HepG2 (cell line): ENCODE results near the gene PFKP. TPM values are rescaled to one million over a fixed set of nuclear protein-coding genes. Genes with fewer than 3 reads are reported as not detected.

Source experiments
- ATAC-seq: fragments of 200-7000 bp; cut with Tn5 transposase; 3 replicates; pipeline ENCODE4 v1.9.1; 2020; ENCODE audit warnings: mild to moderate bottlenecking, moderate library complexity
- BruUV-seq: library from RNA; stranded (reverse); fragments of 400-500 nt; replicated peaks from 2 replicates; lab custom pipeline; 2021; lab: Mats Ljungman, UMichigan
- CTCF ChIA-PET: fragments of 300-600 bp; formaldehyde crosslinking; extraction: SDS; loops from one replicate; lab custom pipeline; 2021; ENCODE audit warnings: low total read pairs, inconsistent platforms, low intra/inter-chr PET ratio; lab: Yijun Ruan, JAX
- POLR2A ChIA-PET: fragments of 350-600 bp; sonication (Branson Sonifier 250); formaldehyde crosslinking; loops from one replicate; lab custom pipeline; 2020; ENCODE audit warnings: antibody characterized with exemption, inconsistent platforms; lab: Yijun Ruan, JAX
- DNase-seq: peaks from one replicate; pipeline ENCODE4 v3.0.0-alpha.2; 2015; ENCODE audit warnings: low spot score
- FAIRE-seq: peaks from 3 replicates; lab custom pipeline; 2011; peaks lifted over from hg19 to GRCh38; lab: Jason Lieb, UNC
- H2AFZ ChIP-seq: one replicate; pipeline ENCODE4 v1.6.1; 2011; ENCODE audit warnings: low read length, inconsistent platforms
- H3K27ac ChIP-seq: fragments of 300-600 bp; 3 replicates; pipeline ENCODE4 v1.8.0; 2011; ENCODE audit warnings: mixed run types, mild to moderate bottlenecking, mixed read lengths, low read length, inconsistent platforms; ENCODE audit not compliant: insufficient read depth; ENCODE audit errors: extremely low read length
- H3K27me3 ChIP-seq, 2 experiments: fragments of 200-600 bp in 1 of 2; 2 replicates in 1 of 2; 3 replicates in 1 of 2; pipeline versions ENCODE4 v1.6.0 to v1.8.0; 2011; ENCODE audit warnings: low read length in 2 of 2, mild to moderate bottlenecking in 2 of 2, moderate library complexity in 2 of 2, inconsistent platforms in 1 of 2; ENCODE audit not compliant: insufficient read depth in 2 of 2, control insufficient read depth in 1 of 2
- H3K36me3 ChIP-seq, 2 experiments: fragments of 200-600 bp in 1 of 2; replicated peaks in 1 of 2; 2 replicates in 1 of 2; 3 replicates in 1 of 2; pipeline versions ENCODE4 v1.5.1 to v1.8.0; 2011; ENCODE audit warnings: low read length in 2 of 2, inconsistent platforms in 1 of 2; ENCODE audit not compliant: insufficient read depth in 2 of 2, control insufficient read depth in 1 of 2
- H3K4me1 ChIP-seq: 2 replicates; pipeline ENCODE4 v1.5.1; 2012; ENCODE audit warnings: low read length, inconsistent platforms; ENCODE audit not compliant: insufficient read depth
- H3K4me2 ChIP-seq: 2 replicates; pipeline ENCODE4 v1.6.0; 2011; ENCODE audit warnings: low read depth, low read length, inconsistent platforms
- H3K4me3 ChIP-seq, 3 experiments: fragments of 200-600 bp in 1 of 3; sonication (generic), shearing (Covaris generic) in 1 of 3; replicated peaks in 1 of 3; 2 replicates each; pipeline ENCODE4 v1.5.1; 2011 to 2016; ENCODE audit warnings: low read length in 3 of 3, inconsistent platforms in 2 of 3, low read depth in 2 of 3, mild to moderate bottlenecking in 2 of 3, control low read depth in 1 of 3, mixed read lengths in 1 of 3; ENCODE audit not compliant: insufficient read depth in 1 of 3
- H3K79me2 ChIP-seq: one replicate; pipeline ENCODE4 v1.6.1; 2011; ENCODE audit warnings: low read length, inconsistent platforms; ENCODE audit not compliant: insufficient read depth
- H3K9ac ChIP-seq: 2 replicates; pipeline ENCODE4 v1.6.0; 2011; ENCODE audit warnings: mild to moderate bottlenecking, low read depth, low read length, inconsistent platforms; ENCODE audit not compliant: insufficient read depth
- H3K9me3 ChIP-seq: 2 replicates; pipeline ENCODE4 v1.5.1; 2012; ENCODE audit warnings: mild to moderate bottlenecking, low read length
- H4K20me1 ChIP-seq: 2 replicates; pipeline ENCODE4 v1.6.0; 2011; ENCODE audit warnings: inconsistent platforms, mild to moderate bottlenecking, low read length, moderate library complexity; ENCODE audit not compliant: insufficient read depth
- CREB3 ChIP-seq: sonication (generic); formaldehyde crosslinking; IDR thresholded peaks from 2 replicates; pipeline ENCODE4 v1.5.0; 2020; ENCODE audit warnings: missing genetic modification reagents
- DPF2 ChIP-seq: sonication (generic); formaldehyde crosslinking; IDR thresholded peaks from 2 replicates; pipeline ENCODE4 v1.4.0; 2020; ENCODE audit warnings: mild to moderate bottlenecking, low read depth, missing genetic modification reagents, borderline replicate concordance
- E2F1 ChIP-seq: sonication (generic); formaldehyde crosslinking; IDR thresholded peaks from 2 replicates; pipeline ENCODE4 v1.5.0; 2020; ENCODE audit warnings: missing genetic modification reagents
- FOXP1 ChIP-seq, 2 experiments: fragments of 450-650 bp in 1 of 2; IDR thresholded peaks; 2 replicates each; pipeline ENCODE4 v1.6.1; 2017 to 2018; ENCODE audit warnings: antibody characterized with exemption in 1 of 2
- MYNN ChIP-seq: sonication (generic); formaldehyde crosslinking; IDR thresholded peaks from 2 replicates; pipeline ENCODE4 v1.4.0; 2020; ENCODE audit warnings: mild to moderate bottlenecking, low read depth, missing genetic modification reagents
- NR2F1 ChIP-seq, 2 experiments: fragments of 450-650 bp in 1 of 2; formaldehyde crosslinking in 1 of 2; IDR thresholded peaks; 2 replicates each; pipeline versions ENCODE4 v1.5.0 to v1.6.1; 2016 to 2020; ENCODE audit warnings: mild to moderate bottlenecking in 1 of 2, missing compliant biosample characterization in 1 of 2, missing genetic modification reagents in 1 of 2, moderate library complexity in 1 of 2
- ZNF430 ChIP-seq: sonication (generic); formaldehyde crosslinking; IDR thresholded peaks from 2 replicates; pipeline ENCODE4 v1.9.0; 2021; ENCODE audit warnings: mild to moderate bottlenecking, missing genetic modification reagents
- ZNF550 ChIP-seq: sonication (generic); formaldehyde crosslinking; IDR thresholded peaks from 2 replicates; pipeline ENCODE4 v1.4.0; 2020; ENCODE audit warnings: mild to moderate bottlenecking, missing genetic modification reagents, borderline replicate concordance
- ZNF598 ChIP-seq: sonication (generic); formaldehyde crosslinking; IDR thresholded peaks from 2 replicates; pipeline ENCODE4 v1.5.1; 2020; ENCODE audit warnings: mild to moderate bottlenecking, missing genetic modification reagents, borderline replicate concordance
- ZSCAN21 ChIP-seq: sonication (generic); formaldehyde crosslinking; IDR thresholded peaks from 2 replicates; pipeline ENCODE4 v1.8.0; 2022; ENCODE audit warnings: mild to moderate bottlenecking, missing genetic modification reagents, moderate library complexity, borderline replicate concordance
- WGBS: methylation state at CpG from one replicate; pipeline ENCODE4 v1.1.6; 2017; ENCODE audit warnings: low lambda C conversion rate; 5-methylcytosine and 5-hydroxymethylcytosine counted together
- in situ Hi-C: cut with HindIII; loops from 2 replicates; pipeline ENCODE4 v1.10.0; 2017; ENCODE audit warnings: low pct_unique_long_range_greater_than_20kb; ENCODE audit not compliant: extremely low pct_ligation_motif_present
- intact Hi-C: fragments of 100-400 bp; cut with micrococcal nuclease; formaldehyde crosslinking; loops from one replicate; pipeline ENCODE4 v1.10.0; 2022; ENCODE audit not compliant: unreplicated experiment
- polyA plus RNA-seq, 8 experiments: library from polyadenylated mRNA; depleted of rRNA in 3 of 8; stranded (reverse) in 7 of 8; unstranded in 1 of 8; fragments of >200 nt; fragmentation: Illumina TruSeq in 4 of 8; extraction: Trizol in 4 of 8; gene quantifications; 2 replicates each; pipeline versions ENCODE4 v1.2.1 to v1.2.3, GENCODE V29; 2011 to 2016; ENCODE audit warnings: low read depth in 4 of 8, missing spikeins in 1 of 8, mixed read lengths in 1 of 8; ENCODE audit not compliant: insufficient read depth in 1 of 8
- total RNA-seq, 5 experiments: library from RNA; depleted of rRNA; stranded (reverse); fragments of >200 nt; fragmentation: Illumina TruSeq; extraction: Trizol; gene quantifications; 2 replicates each; pipeline ENCODE4 v1.2.3, GENCODE V29; 2016; ENCODE audit warnings: low read depth in 1 of 5

PFKP gene
- total and polyA plus RNA-seq, 2 of the 13 experiments (the other 11 are each of a cell fraction or from before 2014, with no cell fraction given) = 0.80 to 2.4 TPM

- ATAC-seq (no peak), FAIRE-seq (no peak), DNase-seq (no peak)
- Histone ChIP-seq H3K9ac (no peak overlapping the region), H3K36me3 (peaks cover 14 to 53% of the 10 kb centered on the region in 2 experiments), H3K27ac (no peak overlapping the region), H3K4me2 (no peak overlapping the region), H4K20me1 (no peaks in the 10 kb centered on the region), H2AFZ (no peak overlapping the region), H3K4me1 (no peaks in the 10 kb centered on the region), H3K9me3 (no peaks in the 10 kb centered on the region), H3K4me3 (no peak overlapping the region), H3K79me2 (no peaks in the 10 kb centered on the region), H3K27me3 (no peaks in the 10 kb centered on the region)
- TF ChIP-seq ZNF430 (CRISPR knock-in tag) = no peak
- no peak for TF ChIP-seq ZNF598 (CRISPR knock-in tag)
- TF ChIP-seq MYNN (CRISPR knock-in tag) = no peak
- no peak for TF ChIP-seq CREB3 (CRISPR knock-in tag)
- no peak for TF ChIP-seq ZSCAN21
- no peak for TF ChIP-seq ZNF550 (CRISPR knock-in tag)
- TF ChIP-seq FOXP1 (IDR thresholded peaks at IDR 0.05) = no peak
- TF ChIP-seq FOXP1 (CRISPR knock-in tag; IDR thresholded peaks at IDR 0.05) = no peak
- no peak for TF ChIP-seq DPF2 (CRISPR knock-in tag)
- no peak for TF ChIP-seq E2F1 (CRISPR knock-in tag)
- TF ChIP-seq NR2F1 (CRISPR knock-in tag; IDR thresholded peaks at IDR 0.05) = no peak
- ChIA-PET CTCF (no interaction called here), POLR2A (interaction anchor here (1.3 kb wide), 1 partner anchor 8 kb away, joined by 3 read pairs; no protein-coding TSS in a partner anchor)
- BruUV-seq = no TSS peak
- in situ Hi-C loops = no loop called here
- intact Hi-C loops = no loop called here
- WGBS = 93% methylated on average over 9 of the region's 9 CpGs
Observed at GRCh38 chr10:3165196-3165595, 97.8 kb downstream of the PFKP start.
